Ramos (cell line): Measurements from ENCODE around the gene ATRN.

Experiments
- in situ Hi-C: fragments of 300-500 bp; cut with MboI; formaldehyde crosslinking; loops from one replicate; pipeline ENCODE4 v1.14.3; 2022; ENCODE audit warnings: low sequenced_read_pairs; ENCODE audit not compliant: unreplicated experiment

ATRN gene

DNA sequence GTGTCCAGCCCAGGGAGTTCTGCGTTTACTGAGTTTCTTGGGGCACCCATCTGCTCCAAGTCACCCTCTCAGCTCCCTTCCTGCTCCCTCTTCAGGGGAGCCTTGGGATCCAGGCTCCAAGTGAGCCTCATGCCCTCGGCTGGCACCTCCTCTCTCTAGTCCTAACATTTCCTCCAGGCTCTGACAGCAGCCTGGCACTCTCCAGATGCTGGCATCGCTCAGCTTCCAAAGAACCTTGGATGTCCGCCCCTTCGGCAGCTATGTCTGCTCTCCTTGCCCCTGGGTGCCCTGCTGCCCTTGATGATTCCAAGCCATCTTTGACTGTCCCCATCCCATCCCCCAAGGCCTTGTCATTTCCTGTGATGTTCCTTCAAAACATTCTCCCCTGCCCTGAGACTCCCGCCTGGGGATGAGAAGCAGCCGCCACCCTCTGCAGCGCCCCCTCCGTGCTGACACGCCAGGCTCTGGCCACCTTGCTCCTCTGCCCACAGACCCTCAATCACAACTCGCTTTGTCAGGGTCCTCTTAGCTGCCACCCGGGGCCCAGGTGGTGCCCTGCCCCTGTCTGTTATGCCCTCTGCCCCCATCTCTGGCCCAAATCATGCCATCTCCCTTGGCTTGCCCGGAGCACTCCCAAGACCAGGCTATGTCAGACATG, 199.0 kb downstream of the ATRN start:
- in situ Hi-C loops: no loop called here

DNA sequence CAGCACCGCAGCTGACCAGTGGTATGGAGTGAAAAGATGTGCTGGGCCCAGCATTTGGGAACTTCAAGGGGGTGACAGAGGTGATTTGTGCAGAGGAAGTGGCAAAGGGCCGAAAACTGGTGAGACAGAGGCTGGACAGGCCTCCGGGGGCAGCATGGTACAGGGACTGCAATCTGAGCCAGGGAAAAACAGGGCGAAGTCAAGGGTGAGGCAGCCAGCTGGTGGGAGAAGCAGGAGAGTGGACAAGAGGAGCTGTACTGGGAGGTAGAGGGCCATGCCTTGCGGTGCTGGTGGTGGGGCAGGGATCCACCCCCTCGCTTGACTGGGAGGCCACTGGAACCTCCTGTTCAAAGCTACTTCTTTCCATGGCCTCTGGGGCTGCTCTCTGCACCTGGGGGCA, 199.7 kb downstream of the ATRN start:
- in situ Hi-C loops: no loop called here

DNA sequence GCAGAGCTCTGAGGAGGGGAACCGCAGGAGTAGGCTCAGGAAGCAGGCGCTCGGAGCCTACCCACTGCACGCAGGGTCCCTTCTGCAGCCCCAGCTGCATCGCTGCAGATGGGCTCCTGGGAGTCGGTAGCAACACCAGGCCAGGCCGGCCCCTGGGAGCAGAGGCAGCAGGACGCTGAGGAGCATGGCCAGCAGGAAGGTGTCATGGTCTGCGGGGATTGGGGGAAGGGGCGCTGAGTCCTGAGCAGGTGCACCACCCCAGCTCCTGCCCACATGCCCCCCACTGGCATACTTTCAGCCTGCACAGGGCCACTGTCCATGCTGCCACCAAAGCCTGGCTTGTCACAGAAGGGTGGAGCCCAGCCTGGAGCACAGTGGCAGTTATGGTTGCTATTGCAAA, 200.1 kb downstream of the ATRN start:
- in situ Hi-C loops: no loop called here

DNA sequence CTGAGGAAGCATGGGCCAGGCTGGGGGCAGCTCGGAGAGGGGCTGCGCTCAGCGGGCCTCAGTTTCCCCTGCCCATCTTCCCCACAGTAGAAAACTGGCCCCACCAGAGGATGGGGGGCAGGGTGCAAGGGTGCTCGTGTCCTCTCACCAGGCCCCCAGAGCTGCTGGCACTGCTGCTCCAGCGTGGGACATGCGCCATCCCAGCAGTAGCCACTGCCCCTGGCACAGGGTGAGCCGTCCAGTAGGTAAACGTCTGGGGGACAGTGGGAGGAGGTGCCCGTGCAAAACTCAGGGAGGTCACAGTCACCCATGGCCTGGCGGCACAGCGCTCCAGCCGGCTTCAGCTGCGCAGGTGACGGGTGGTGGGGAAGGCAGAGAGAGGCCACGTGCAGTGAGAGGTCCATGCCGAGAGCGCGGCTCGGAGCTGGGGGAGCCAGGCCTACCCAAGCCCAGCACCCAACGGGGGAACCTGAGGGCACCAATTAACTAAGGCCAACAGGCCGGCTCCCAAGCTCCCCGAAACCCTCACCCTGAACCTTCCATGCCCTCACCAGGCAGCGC, 201.2 kb downstream of the ATRN start:
- in situ Hi-C loops: no loop called here

DNA sequence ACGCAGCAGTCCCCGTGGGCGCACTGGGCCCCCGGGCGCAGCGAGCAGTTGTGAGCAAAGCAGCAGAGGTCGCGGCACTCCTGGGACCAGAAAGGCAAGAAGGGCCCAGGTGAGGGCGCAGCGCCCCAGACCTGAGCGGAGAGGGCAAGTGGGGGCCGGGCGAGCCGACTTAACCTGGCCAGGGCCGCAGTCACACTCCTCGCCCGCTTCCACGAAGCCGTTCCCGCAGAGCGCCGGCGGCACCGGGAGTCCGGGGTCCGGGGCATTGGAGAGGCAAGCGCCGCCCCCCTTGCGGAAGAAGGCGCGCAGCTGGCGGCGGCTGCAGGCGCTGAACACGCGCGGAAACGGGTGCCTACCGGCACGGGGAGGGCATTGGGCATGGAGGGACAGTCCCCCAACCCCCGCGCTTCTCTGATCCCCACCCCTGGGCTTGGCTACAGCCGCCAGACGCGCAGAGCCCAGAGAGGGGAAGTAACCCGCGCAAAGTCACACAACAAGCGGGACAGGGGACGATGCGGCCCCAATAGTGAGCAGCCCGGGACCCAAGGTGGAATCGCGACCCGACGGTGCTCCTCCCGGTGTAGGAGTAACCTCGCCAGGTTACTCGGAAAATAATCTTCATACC, 201.8 kb downstream of the ATRN start:
- in situ Hi-C loops: no loop called here

DNA sequence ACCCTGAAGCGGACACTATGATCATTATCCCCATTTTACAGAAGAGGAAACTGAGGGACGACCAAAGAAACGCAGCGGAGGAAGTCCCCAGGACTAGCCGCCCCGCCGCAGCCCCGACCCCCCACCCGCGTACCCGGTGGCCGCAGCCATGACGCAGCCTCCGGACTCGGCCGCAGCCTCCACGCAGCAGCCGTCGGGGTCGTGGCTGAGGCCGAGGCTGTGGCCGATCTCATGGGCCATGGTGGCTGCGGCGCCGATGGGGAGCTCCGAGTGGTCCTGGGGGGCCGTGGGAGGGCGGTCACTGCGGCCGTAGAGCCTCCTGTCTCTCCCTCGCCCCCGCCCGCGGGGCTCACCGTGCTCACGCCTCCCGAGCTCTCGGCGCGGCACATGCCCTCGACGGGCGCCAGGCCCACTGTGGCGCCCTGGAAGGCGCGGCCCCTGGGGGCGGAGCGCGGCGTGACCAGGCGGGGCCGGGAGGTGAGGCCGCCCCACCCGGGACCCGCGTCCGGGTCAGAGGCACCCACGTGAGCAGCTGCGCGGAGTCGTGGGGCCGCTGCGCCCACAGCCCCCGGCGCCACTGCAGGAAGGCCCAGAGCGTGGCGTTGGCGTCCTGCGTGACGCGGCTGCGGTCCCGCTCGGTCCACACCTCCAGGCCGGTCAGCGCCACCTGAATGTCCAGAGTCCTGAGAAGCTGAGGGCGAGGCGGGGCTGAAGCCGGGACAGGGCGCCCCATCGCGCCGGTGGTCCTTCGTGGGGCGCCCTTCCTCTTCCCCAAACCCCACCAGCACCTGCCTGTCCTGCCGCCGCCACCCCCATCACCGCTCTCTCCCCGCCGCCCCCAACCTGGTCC, 202.6 kb downstream of the ATRN start:
- in situ Hi-C loops: no loop called here

DNA sequence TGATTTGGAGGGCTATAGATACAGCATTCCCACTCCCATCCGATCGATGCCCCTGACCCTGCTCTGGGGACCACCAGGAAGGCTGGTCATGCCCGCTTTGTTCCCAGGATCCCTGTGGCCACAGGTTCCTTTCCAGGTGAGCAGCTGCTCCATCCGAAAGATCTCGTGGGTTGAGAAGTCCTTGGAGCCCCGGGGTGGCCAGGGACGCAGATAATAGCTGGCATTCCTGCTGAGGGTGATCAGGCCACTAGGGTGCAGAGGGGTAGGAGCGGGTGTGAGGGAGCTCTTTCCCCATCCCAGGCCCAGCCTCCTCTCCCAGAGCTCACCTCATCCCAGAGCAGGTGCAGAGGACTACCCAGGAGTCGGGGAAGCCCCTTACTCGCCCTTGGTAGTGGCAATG, 203.6 kb downstream of the ATRN start:
- in situ Hi-C loops: no loop called here

DNA sequence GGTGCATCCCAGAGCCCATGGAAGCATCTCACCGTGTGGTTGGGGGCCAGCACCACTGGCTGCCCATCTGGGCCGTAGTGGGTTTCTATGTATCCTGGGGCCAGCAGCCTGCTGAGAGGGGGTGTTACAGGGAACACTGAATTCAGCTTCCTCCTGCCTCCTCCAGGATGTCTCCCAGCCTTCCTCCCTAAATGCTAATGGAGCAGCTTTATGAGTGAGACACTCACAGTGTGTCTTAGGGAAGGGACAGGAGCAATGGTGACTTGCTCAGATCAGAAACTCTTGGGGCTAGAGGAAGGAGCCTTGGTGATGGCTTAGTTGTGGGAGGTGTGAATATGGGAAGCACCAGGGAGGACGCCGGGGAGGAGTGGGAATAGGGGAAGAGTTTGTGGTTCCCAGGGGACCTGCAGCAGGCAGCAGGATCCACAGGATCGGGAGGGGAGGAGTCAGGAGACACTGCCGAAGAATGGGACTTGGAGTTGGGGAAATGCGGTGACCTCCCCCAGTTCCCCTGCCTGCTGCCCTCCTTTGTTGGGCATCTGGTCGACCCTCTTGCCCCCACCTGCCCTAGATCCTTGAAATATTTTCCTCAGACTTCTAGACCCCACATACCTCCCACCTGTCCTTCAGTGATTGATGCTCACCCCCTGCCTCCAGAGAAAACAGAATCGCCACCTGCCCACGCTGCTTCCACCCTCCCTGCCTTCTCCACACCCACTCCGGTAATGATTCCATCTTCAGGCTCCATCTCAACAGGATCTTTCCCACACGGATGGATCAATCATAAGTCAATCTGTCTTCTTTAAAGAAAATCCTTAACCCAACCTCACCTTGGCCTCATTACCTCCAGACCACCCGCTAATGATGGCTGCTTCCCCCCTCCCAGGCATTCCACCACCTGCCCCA, 204.4 kb downstream of the ATRN start:
- in situ Hi-C loops: no loop called here

DNA sequence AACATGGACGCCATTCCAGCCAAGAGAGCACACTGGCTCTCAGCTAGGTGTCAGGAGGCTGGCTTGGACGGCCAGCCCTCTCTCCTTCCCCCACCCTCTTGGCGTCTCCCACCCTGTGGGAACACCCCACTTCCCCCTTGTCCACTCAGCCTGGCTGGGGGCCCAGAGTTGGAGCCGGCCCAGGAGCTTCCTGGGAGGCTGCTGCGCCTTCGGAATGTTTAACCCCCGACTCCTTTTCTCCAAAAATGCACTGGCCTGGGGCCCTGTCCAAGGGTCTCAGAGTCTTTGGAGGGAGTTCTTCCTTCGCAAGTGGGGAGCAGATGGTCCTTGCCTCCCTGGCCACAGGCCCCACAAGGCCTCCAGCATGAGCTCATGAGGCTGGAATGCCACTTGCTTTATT, 206.9 kb downstream of the ATRN start:
- in situ Hi-C loops: no loop called here

DNA sequence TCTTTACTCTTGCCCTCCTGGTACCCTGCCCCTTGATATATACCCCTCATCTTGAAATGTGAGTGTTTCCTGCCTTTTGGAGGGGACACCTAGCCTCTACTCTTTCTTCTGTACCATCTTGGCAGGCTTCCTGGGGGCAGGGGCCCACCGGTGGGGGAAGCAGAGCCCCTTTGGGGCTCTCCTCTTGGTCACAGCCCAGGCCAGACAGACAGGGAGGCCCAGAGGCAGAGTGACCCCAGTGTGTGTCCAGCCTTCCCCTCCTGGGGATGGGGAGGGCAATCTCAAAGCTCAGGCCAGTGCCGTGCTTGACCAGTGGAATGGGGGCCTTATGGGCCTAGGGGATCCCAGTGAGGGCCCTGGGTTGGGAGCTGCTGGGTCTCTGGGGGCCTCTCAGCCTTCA, 207.4 kb downstream of the ATRN start:
- in situ Hi-C loops: no loop called here

DNA sequence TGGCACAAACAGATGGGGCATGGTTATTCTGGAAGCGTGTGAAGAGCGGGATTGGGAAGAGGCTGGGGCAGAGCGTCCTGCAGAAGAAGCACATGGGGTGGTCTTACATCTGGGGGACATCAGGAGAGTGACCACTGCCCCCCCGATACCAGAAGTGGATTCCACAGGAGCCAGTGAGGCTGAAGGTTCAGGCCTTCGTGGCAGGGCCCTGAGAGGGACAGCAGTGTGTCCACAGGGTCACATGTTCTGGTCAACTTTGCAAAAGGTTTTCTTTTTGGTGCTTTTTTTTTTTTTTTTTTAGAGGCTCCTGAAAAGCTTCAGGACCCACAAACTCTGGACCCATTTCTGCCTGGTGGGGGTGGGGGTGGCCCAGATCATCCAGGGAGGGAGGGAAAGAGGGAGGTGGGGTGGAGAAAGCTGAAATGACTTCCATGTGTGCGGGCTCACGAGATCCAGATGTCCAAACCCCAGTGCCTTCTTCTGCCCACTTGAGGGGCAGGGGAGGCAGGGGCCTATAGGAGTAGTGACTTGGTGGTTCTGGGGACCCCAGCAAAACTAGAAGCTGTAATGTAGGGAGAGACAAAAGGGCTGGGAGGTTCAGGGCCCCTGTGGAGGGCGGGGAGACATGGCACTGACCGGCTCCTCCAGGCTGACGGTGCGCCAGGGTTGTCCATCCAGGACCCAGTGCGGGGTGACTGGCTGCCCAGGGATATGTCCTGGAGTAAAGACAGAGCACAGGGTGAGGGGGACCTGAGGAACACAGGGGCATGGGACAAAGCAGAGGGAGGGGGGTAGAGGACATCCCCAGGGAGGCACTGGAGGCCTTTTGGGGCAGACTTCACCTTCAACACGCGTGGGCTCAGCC, 208.3 kb downstream of the ATRN start:
- in situ Hi-C loops: no loop called here

DNA sequence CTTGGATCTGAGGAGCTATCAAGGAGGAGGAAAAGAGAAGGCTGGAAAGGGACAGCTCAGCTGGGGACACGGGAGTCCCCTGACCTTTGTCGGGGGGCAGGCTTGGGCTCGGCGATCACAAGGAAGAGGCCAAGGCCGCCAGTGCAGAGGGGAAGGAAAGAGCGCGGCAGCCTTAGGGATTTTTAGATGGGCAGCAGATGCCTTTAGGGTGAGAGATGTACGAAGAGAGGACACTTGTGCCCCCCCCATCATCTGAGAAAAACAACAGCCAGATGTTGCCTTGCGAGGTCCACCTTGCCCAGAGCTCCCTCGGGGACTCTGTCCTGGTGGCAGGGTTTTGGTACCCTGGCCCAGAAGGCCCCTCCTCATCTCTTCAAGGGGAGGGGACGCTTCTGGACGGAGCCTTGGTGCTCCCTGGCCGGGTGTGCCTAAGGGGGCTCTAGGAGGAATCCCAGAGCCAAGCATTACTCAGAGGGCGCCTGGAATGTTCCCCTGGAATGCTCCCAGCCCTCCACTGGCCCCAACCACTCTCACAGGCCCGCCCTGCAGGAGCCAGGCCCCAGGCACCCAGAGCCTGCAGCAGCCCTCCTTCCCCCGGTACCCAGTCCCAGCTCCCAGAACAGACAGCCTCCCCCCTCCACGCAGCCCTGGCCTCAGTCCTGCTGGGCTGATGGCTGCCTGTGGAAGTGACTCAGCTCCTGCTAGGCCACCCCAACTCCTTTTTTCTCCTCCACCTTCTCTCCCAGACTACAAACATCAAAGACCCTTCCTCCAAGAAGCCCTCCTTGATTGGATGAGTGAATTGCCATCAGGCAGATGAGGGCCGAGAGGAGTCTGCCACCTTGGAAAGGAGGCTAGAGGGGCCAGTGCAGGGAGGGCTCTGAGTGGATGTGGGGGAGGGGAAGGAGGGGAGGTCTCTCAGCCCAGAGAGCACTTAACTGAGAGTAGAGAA, 209.2 kb downstream of the ATRN start:
- in situ Hi-C loops: no loop called here

DNA sequence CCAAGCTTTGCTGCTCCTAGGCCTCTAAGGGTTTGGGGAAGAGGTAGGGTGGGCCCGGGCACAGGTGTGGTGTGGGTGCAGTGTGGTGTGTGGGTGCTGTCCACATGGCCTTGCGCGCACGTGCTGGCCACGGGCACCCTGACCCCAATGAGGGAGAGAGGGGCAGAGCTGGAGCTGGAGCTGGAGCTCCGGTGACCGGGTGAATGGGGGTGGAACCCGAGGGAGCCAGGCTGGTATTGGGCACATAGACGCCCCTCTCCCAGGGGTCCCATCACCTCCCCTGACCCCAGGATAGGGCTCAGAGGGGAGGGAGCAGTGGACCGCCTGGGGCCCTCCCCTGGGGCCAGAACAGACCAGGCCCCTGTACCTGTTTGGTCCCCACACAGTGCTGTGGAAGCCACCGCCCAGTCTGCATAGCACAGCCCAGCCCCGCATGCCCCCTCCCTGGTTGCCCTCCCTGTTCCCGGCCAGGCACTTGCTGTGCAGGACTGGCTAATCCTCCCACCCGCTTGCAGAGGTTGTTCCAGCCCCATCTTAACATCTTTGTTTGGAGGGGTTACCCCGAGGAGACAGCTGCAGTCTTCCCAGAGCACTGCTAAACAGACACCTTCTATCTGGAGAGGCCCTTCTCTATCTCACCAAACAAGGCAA, 210.0 kb downstream of the ATRN start:
- in situ Hi-C loops: no loop called here

DNA sequence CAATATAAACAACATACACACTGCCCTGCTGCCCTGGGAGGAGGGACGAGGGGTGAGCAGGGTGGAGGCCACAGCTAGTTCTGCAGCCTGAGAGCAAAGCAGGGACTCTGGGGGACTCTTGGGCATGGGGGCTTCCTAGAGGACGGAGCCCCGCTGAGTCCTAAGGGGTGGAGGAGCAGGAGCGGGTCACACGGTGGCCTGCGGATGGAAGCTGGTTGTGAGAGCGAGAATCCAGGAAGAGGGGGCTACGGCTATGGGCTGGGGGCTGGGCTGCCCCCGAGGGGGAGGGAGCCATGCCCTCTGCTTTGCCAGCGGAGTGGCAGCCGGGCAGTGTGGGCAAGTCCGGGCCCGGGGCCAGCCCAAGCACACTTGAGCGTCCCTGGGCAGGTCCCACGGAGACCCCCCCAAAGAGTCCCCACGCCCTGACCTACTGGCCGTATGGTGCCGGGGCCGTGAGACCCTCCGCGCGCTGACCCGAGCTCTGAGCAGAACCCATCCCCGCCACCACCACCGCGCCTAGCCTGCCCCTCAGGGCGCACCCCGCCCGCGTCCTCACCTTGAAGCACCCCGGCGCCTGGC, 210.6 kb downstream of the ATRN start:
- in situ Hi-C loops: no loop called here

DNA sequence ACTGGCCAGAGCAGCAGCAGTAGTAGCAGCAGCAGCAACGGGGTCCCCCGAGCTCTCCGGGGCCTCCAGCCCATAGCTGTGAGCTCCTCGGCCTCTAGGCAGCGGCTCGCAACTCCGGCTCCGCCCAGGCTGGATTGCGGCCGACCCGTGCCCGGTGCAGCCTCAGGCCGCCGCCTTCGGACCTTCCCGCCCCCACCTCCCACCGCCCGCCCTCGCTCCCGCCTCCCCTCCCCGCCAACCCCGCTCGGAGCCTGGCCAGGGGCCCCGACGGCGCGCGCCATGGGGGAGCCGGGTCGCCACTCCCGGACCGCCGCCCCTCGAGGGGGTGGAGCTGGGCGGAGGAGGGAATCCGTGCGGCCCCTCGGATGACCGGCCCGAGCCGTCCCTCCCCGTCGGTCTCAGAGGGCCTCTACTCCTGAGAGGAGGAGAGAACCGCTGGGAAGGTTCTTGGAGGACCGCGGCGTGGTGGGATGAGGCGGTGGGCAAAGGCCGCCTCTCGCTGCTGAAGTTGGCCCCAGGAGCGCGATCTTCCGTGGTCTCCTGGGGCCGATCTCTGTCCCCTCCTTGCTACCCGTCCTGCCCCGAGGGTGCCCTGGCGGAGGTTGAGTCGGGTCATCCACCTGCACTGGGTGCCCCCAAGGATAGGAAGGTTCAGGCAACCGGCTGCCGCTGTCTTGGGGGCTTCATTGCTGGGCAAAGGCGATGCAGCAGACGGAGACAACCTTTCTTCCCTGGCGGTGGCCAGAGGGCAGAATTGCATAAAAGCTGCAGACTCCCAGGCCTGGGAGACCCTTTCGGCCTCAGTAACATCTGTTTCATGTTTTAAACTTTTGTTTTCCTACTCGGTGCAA, 211.3 kb downstream of the ATRN start, which contains the start of gene ADAM33:
ADAM33 (minus strand) TSS at position 80 of the 851 bp plus-strand sequence; CDS start at position 74, 6 bp downstream.
- in situ Hi-C loops: no loop called here

DNA sequence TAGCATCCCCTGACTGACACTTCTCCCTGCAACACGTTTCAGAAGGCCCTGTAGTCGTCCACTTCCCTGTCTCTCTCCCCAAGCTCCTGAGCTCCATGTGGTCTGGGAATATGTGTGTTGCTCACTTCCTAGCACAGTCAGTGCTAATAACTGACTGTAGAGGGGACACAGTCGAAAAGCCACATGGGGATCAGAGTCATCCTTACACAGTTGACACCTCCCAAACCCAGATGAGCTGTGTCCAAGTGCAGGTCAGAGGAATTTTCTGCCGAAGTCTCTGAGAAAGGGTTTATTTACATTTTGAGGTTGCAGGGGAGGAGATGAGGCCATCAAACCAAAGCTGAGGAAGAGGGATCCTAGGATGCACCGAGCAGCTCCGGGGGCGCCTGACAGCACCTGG, 214.5 kb downstream of the ATRN start:
- in situ Hi-C loops: no loop called here
